Large intestine (tissue), 12 donors: ENCODE measurements around the gene SAFB. TPM values are rescaled to one million over a fixed set of nuclear protein-coding genes. Genes with fewer than 3 reads are reported as not detected.

Source experiments
- DNase-seq, 2 donors: peaks; one replicate each; pipeline versions ENCODE4 v3.0.0 to v3.0.0-alpha.2; 2013
- H3K27ac ChIP-seq: one replicate; pipeline ENCODE4 v1.5.1; 2013; ENCODE audit warnings: low read length
- H3K27me3 ChIP-seq: 2 replicates; pipeline ENCODE4 v1.6.1; 2013; ENCODE audit warnings: low read length; ENCODE audit not compliant: control insufficient read depth, insufficient read depth
- H3K36me3 ChIP-seq: 2 replicates; pipeline ENCODE4 v1.6.1; 2013; ENCODE audit warnings: low read length; ENCODE audit not compliant: control insufficient read depth, insufficient read depth
- H3K4me1 ChIP-seq: one replicate; pipeline ENCODE4 v1.6.1; 2013; ENCODE audit warnings: low read length; ENCODE audit not compliant: control insufficient read depth, insufficient read depth
- H3K4me3 ChIP-seq: one replicate; pipeline ENCODE4 v1.5.1; 2013; ENCODE audit warnings: low read length
- H3K9me3 ChIP-seq: one replicate; pipeline ENCODE4 v1.6.1; 2013; ENCODE audit warnings: mild to moderate bottlenecking, low read depth, low read length, moderate library complexity; ENCODE audit not compliant: control insufficient read depth
- WGBS: methylation state at CpG from one replicate; pipeline ENCODE4 v1.1.5; 2013; ENCODE audit warnings: low lambda C conversion rate; ENCODE audit not compliant: insufficient coverage; 5-methylcytosine and 5-hydroxymethylcytosine counted together
- long read RNA-seq, 11 donors: transcript quantifications; one replicate each; lab custom pipeline, GENCODE V29; 2026
- polyA plus RNA-seq: library from polyadenylated mRNA; unstranded; fragments of 120-200 nt; gene quantifications from one replicate; pipeline ENCODE4 v1.2.1, GENCODE V29; 2013

Gene SAFB
- 111 TPM for polyA plus RNA-seq
- long read RNA-seq, donor 1, partial matches to known transcripts = 5 of 9 reads
- long read RNA-seq, donor 1, other reads (novel, unspliced or antisense) = 0 of 9 reads
- long read RNA-seq, donor 2, partial matches to known transcripts = 13 of 20 reads
- long read RNA-seq, donor 2, other reads (novel, unspliced or antisense) = 0 of 20 reads
- long read RNA-seq, donor 3 = 0 reads
- long read RNA-seq, donor 4, partial matches to known transcripts = 16 of 16 reads
- long read RNA-seq, donor 4, other reads (novel, unspliced or antisense) = 0 of 16 reads
- long read RNA-seq, donor 5, partial matches to known transcripts = 0 of 3 reads
- long read RNA-seq, donor 5, other reads (novel, unspliced or antisense) = 0 of 3 reads
- long read RNA-seq, donor 6, partial matches to known transcripts = 190 of 197 reads
- long read RNA-seq, donor 6, other reads (novel, unspliced or antisense) = 0 of 197 reads
- long read RNA-seq, donor 7, partial matches to known transcripts = 0 of 1 reads
- long read RNA-seq, donor 7, other reads (novel, unspliced or antisense) = 0 of 1 reads
- long read RNA-seq, donor 8, partial matches to known transcripts = 42 of 79 reads
- long read RNA-seq, donor 8, other reads (novel, unspliced or antisense) = 30 of 79 reads
- long read RNA-seq, donor 9, partial matches to known transcripts = 5 of 6 reads
- long read RNA-seq, donor 9, other reads (novel, unspliced or antisense) = 0 of 6 reads
- long read RNA-seq, donor 10, transcript SAFB-211 (21 exons, 3,014 nt) = major isoform, 6 of 144 reads
- long read RNA-seq, donor 10, partial matches to known transcripts = 60 of 144 reads
- long read RNA-seq, donor 10, other reads (novel, unspliced or antisense) = 74 of 144 reads
- long read RNA-seq, donor 11, partial matches to known transcripts = 0 of 9 reads
- long read RNA-seq, donor 11, other reads (novel, unspliced or antisense) = 0 of 9 reads

DNA sequence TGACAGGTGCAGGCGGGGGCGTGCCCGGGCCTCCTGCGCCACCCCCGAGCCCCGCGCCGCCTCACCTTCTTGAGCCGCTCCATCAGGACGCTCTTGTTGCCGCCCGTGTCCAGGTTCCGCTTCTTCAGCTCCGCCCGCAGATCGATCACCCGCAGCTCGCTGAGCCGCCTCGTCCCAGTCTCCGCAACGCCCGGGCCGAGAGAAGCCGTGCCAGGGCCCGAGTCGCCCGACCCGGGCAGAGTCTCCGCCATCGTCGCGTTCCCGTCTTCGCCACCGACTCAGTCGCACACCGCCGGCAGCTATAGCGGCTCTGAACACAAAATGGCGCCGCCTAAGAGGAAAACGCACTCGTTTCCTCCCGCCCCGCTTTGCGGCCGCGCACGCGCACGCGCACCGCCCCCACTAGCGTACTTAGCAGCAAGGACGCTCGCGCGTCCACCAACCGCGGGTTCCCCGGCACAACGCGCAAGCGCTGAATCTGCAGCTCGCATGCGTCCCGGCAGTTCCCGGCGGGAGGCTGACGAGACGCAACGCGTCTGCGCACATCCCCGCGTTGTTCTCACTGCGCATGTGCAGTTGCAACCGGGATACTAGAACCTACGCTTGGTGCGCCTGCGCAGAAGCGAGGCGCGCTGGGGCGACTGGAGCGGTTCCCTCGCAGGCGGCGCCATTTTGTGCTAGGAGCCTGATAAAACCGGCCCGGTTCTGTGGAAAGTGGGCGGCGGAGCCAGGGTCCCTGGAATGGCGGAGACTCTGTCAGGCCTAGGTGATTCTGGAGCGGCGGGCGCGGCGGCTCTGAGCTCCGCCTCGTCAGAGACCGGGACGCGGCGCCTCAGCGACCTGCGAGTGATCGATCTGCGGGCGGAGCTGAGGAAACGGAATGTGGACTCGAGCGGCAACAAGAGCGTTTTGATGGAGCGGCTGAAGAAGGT is at the start of gene SAFB, which contains the start of gene SAFB2:
Gene SAFB, plus strand, starts transcription at position 619 of the 932 bp plus-strand sequence. Its CDS starts 123 bp downstream, at position 742.
Gene SAFB2, minus strand, starts transcription at position 312 of the 932 bp plus-strand sequence. Its CDS starts 61 bp downstream, at position 251.
- Histone ChIP-seq H3K4me1 (peaks cover 35% of the 10 kb centered on the region), H3K9me3 (peaks cover 2% of the 10 kb centered on the region), H3K36me3 (peaks cover 53% of the 10 kb centered on the region), H3K27ac (peak within 1 kb of the TSS; percentile 94), H3K4me3 (peak within 1 kb of the TSS; percentile 100), H3K27me3 (no peaks in the 10 kb centered on the region)
- WGBS = no CpG with 5 or more reads among the region's 116 CpGs
- peak; percentile 100 for DNase-seq

- Histone ChIP-seq H3K4me1 (peaks cover 3% of the 10 kb centered on the region), H3K4me3 (no peak overlapping the region), H3K36me3 (no peaks in the 10 kb centered on the region), H3K27ac (no peak overlapping the region), H3K9me3 (peaks cover 3% of the 10 kb centered on the region), H3K27me3 (no peaks in the 10 kb centered on the region)
- no CpG with 5 or more reads among the region's 6 CpGs for WGBS
- DNase-seq = no peak
Observed at GRCh38 chr19:5575590-5575989, 47.3 kb upstream of the SAFB start.

DNA sequence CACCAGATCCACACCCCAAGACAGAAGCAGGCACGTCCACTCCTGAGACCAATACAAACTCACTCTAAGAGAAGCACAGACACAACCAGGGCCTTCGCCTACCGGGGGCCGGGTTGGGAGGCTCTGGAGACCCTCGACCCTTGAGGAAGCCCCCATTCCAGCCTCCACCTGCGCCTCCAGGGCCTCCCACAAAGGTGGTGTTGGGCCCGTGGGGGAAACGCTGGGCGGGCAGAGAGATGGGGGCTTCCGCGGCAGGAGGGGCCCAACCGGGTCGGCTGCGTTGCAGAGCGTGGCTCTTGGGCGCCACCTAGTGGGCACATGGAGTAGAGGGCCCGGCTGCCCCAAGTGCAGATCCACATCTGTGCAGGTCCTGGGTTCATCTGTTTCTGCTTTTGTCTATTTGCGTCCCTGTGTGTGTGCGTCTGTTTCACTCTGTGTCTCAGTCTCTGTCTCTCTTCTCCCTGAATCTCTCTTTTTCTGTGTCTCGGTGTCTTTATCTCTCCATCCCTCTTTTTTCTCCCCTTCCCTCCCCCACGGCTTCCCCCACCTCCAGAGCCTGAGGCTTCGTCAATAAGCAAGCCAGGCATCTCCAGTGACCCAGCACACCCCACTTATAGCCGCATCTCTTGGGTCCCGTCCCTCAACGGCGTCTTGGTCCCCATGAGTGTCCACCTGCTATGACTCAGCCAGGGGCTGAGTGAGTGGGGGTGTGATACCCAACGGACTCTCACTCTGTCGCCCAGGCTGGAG is 44.6 kb upstream of the SAFB start:
- peak in 1 of 2 donors; percentile 53 for DNase-seq
- peaks cover 3% of the 10 kb centered on the region for H3K9me3 ChIP-seq
- H3K36me3 ChIP-seq = peaks cover 2% of the 10 kb centered on the region
- 9% methylated on average over 2 of the region's 28 CpGs for WGBS
- no peaks in the 10 kb centered on the region for H3K27me3 ChIP-seq
- peaks cover 9% of the 10 kb centered on the region for H3K4me1 ChIP-seq
- peak overlapping the region; percentile 61 for H3K27ac ChIP-seq
- peak overlapping the region; percentile 41 for H3K4me3 ChIP-seq

- Histone ChIP-seq H3K27ac (no peak overlapping the region), H3K4me1 (peaks cover 9% of the 10 kb centered on the region), H3K4me3 (no peak overlapping the region), H3K36me3 (peaks cover 2% of the 10 kb centered on the region), H3K27me3 (no peaks in the 10 kb centered on the region), H3K9me3 (peaks cover 3% of the 10 kb centered on the region)
- WGBS = no CpG with 5 or more reads among the region's 6 CpGs
- DNase-seq = no peak
Observed at GRCh38 chr19:5579286-5579685, 43.6 kb upstream of the SAFB start.

DNA sequence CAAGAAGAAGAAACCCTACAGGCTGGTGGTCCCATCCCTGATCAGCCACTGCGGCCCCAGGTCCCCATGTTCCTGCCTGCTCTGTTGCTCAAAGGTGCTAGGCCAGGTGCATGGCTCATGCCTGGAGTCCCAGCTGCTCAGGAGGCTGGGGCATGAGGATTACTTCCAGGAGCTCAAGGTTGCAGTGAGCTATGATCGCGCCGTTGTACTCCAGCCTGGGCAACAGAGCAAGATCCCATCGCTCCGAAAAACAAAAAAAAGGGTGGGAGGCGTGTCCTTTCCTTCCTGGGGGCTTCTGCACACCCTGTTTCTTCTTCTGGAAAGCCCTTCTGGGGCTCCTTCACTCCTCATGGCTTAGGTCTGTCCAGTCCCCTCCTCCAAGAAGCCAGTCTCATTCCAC is 43.2 kb upstream of the SAFB start:
- peaks cover 2% of the 10 kb centered on the region for H3K36me3 ChIP-seq
- H3K27ac ChIP-seq = peak overlapping the region; percentile 46
- no peak overlapping the region for H3K4me3 ChIP-seq
- no peak for DNase-seq
- WGBS = 96% methylated on average over 5 of the region's 7 CpGs
- peaks cover 2% of the 10 kb centered on the region for H3K9me3 ChIP-seq
- peaks cover 9% of the 10 kb centered on the region for H3K4me1 ChIP-seq
- no peaks in the 10 kb centered on the region for H3K27me3 ChIP-seq

DNA sequence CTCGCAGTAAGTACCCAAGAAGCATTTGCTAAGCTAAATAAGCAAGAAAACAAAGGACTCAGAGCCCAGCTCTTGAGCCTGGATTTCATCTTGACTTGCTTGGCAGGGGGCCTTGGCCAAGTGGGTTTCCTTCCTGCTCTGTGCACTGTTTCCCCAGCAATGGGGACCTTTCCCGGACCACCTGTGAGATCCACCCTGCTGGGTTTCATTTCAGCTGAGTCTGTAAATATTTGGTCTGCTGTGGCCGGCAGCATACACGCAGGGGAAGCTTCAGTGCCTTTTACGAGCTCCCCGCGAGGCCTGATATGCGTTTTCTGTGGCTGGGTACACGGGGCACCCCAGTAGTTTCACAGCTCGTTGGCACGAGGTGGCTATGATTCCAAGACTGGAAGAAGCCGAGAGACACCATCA is 42.7 kb upstream of the SAFB start:
- H3K4me1 ChIP-seq = peaks cover 9% of the 10 kb centered on the region
- H3K36me3 ChIP-seq = peaks cover 2% of the 10 kb centered on the region
- H3K27ac ChIP-seq = peak overlapping the region; percentile 46
- no peak for DNase-seq
- no peaks in the 10 kb centered on the region for H3K27me3 ChIP-seq
- H3K4me3 ChIP-seq = no peak overlapping the region
- WGBS = no CpG with 5 or more reads among the region's 12 CpGs
- H3K9me3 ChIP-seq = no peaks in the 10 kb centered on the region

DNA sequence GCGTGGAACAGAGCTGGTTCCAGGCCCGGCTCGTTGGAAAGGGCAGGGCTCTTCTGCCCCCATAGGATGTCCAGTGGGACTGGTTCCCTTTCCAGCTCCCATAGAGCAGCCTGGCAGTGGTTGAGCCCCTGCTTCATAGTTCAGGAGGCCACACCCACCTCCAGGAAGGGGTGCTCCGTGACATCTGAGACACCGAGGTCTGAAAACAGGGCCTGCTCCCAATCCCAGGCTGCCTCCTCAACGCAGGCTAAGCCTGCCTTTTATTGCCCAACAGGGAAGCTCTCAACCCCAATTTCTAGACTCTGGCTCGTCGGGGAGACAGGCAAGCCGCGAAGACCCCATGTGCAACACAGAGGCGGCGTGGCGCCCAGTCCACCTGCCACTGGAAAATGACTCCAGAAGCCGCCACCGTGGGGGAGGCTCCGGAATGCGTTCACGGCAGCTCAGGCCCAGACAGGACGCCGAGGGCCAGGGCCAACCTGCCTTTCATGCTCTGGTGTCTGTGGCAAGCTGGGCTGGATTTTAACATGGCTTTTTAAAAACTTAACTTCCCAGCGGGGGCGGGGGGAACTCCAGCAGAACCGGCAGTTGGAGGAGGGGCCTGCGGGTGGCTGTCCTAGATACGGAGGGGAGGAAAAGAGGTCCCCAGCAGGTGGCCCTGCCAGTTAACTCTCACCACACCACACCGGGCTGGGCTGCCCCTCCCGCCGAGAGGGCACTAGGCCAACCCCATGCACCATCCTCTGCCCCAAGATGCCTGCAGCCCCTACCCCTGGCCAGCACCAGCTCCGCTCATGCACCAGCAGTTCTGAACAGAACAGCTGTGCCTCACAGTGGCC is 37.2 kb upstream of the SAFB start:
- no peaks in the 10 kb centered on the region for H3K9me3 ChIP-seq
- H3K27me3 ChIP-seq = no peaks in the 10 kb centered on the region
- WGBS = no CpG with 5 or more reads among the region's 29 CpGs
- H3K27ac ChIP-seq = no peak overlapping the region
- H3K36me3 ChIP-seq = peaks cover 50% of the 10 kb centered on the region
- H3K4me3 ChIP-seq = no peak overlapping the region
- peaks cover 13% of the 10 kb centered on the region for H3K4me1 ChIP-seq
- DNase-seq = no peak

GRCh38 chr19:5586300-5587070 is 36.4 kb upstream of the SAFB start:
- Histone ChIP-seq H3K9me3 (no peaks in the 10 kb centered on the region), H3K27me3 (no peaks in the 10 kb centered on the region), H3K36me3 (peaks cover 54% of the 10 kb centered on the region), H3K4me1 (peaks cover 10% of the 10 kb centered on the region), H3K27ac (no peak overlapping the region), H3K4me3 (no peak overlapping the region)
- WGBS = 100% methylated on average over 1 of the region's 26 CpGs
- DNase-seq = no peak
